Left lung (tissue), 10 donors: ENCODE results near the gene DRAXIN. TPM values are rescaled to one million over a fixed set of nuclear protein-coding genes. Genes with fewer than 3 reads are reported as not detected.
A peak's percentile ranks its signal among the peaks of the same experiment; 100 is the strongest.

Experiments
- ATAC-seq: fragments of 200-7000 bp; cut with Tn5 transposase; one replicate; pipeline ENCODE4 v1.9.1; 2020; ENCODE audit warnings: moderate library complexity
- DNase-seq, 4 donors: peaks; one replicate each; pipeline ENCODE4 v3.0.0-alpha.2; 2013 to 2020
- H3K27ac ChIP-seq, 2 donors: fragments of 200-600 bp; sonication (generic) in 1 of 2; one replicate each; pipeline versions ENCODE4 v1.5.0 to v1.8.0; 2020 to 2021
- H3K27me3 ChIP-seq, 2 donors: fragments of 200-600 bp; sonication (generic) in 1 of 2; one replicate each; pipeline versions ENCODE4 v1.5.0 to v1.8.0; 2020 to 2021
- H3K36me3 ChIP-seq, 2 donors: fragments of 200-600 bp; sonication (generic) in 1 of 2; one replicate each; pipeline versions ENCODE4 v1.5.0 to v1.8.0; 2020 to 2021
- H3K4me1 ChIP-seq, 2 donors: fragments of 200-600 bp; one replicate each; pipeline ENCODE4 v1.8.0; 2021
- H3K4me3 ChIP-seq, 2 donors: fragments of 200-600 bp; sonication (generic) in 1 of 2; one replicate each; pipeline versions ENCODE4 v1.5.0 to v1.8.0; 2020 to 2021; ENCODE audit warnings: mild to moderate bottlenecking in 1 of 2
- H3K9me3 ChIP-seq, 2 donors: fragments of 200-600 bp; sonication (generic) in 1 of 2; one replicate each; pipeline versions ENCODE4 v1.5.0 to v1.8.0; 2020 to 2021
- intact Hi-C, 2 donors: fragments of 100-400 bp; cut with DNase I; formaldehyde crosslinking; loops; one replicate each; pipeline versions ENCODE4 v1.11.2 to v1.14.2; 2022
- polyA plus RNA-seq, 6 donors: library from polyadenylated mRNA; unstranded; fragments of 120-200 nt; gene quantifications; one replicate each; pipeline ENCODE4 v1.2.1, GENCODE V29; 2013; ENCODE audit not compliant: insufficient read length in 6 of 6
- total RNA-seq, 2 donors: library from RNA; stranded (reverse); fragmentation: NEBNext Ultra II Directional; extraction: Animal tissue kit (Norgen Biotek cat#: 25700); gene quantifications; one replicate each; pipeline ENCODE4 v1.2.1, GENCODE V29; 2021
- TF ChIP-seq, protein P1 (sequence below), 2 donors: fragments of 200-600 bp; sonication (generic) in 1 of 2; IDR thresholded peaks; one replicate each; pipeline versions ENCODE4 v1.5.0 to v1.8.0; 2021; ENCODE audit warnings: antibody characterized with exemption in 2 of 2
- donor health status: DM: no; HTN: yes; CAD: no.
- donor health status: DM: no; HTN: no; CAD: no.

DRAXIN gene
- total and polyA plus RNA-seq, 8 donors: 0.10 to 3.2 (median 2.3) TPM

DNA sequence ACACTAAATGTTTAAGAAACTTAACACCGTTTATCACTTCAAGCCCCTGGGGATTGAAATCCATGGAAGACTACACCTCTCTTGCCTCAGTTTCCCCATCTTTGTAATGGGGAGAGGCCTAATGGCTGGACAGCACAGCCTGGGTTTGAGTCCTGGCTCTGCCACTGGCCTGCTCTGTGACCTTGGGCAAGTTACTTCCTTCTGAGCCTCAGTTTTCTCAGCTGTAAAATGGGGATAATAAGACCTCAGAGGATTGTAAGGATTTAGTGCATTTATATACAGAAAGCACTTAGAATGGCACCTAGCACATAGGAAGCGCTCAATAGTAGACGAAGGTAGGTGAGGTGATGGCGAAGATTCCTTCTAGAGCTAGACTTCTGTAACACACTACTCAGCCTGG is 50.0 kb downstream of the DRAXIN start:
- H3K36me3 ChIP-seq: peaks cover 0 to 23% of the 10 kb centered on the region in 2 donors
- intact Hi-C loops: no loop called here
- H3K27me3 ChIP-seq: no peaks in the 10 kb centered on the region
- peaks cover 11 to 79% of the 10 kb centered on the region in 2 donors for H3K4me1 ChIP-seq
- ATAC-seq (no peak), DNase-seq (no peak)
- no peaks in the 10 kb centered on the region for H3K9me3 ChIP-seq
- TF ChIP-seq, protein P1, sequence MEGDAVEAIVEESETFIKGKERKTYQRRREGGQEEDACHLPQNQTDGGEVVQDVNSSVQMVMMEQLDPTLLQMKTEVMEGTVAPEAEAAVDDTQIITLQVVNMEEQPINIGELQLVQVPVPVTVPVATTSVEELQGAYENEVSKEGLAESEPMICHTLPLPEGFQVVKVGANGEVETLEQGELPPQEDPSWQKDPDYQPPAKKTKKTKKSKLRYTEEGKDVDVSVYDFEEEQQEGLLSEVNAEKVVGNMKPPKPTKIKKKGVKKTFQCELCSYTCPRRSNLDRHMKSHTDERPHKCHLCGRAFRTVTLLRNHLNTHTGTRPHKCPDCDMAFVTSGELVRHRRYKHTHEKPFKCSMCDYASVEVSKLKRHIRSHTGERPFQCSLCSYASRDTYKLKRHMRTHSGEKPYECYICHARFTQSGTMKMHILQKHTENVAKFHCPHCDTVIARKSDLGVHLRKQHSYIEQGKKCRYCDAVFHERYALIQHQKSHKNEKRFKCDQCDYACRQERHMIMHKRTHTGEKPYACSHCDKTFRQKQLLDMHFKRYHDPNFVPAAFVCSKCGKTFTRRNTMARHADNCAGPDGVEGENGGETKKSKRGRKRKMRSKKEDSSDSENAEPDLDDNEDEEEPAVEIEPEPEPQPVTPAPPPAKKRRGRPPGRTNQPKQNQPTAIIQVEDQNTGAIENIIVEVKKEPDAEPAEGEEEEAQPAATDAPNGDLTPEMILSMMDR (IDR thresholded peaks at IDR 0.05): no peak
- H3K4me3 ChIP-seq: no peak overlapping the region
- peak overlapping the region in 1 of 2 donors; percentile 98 for H3K27ac ChIP-seq

DNA sequence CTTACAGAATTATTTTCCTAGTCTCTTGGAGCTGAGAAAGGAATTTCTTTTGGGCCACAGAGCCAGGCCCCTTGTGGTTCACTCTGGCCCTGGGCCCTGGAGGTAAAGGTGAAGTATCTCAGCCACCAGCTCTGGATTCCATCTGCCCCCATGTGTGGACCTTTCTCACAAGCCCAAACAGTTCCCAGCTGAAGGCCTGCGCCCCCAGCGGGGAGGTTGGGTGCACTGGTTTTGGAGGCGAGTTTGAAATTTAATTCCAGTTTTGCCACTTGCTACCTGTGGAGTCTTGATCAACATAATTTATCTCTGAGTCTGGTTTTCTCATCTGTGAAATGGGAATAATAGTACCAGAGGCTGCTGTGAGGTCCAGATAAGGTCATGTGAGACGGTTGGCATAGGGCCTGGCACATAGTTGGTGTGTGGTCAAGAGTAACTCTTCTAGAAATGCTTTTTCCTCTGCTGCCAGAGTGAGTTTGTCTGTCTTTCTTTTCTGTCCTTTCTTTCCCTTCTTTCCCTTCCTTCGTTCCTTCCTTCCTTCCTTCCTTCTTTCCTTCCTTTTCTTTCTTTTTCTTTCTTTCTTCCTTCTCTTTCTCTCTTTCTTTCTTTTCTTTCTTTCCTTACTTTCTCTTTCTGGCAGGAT is 50.5 kb downstream of the DRAXIN start:
- DNase-seq (no peak), ATAC-seq (no peak)
- Histone ChIP-seq H3K9me3 (no peaks in the 10 kb centered on the region), H3K27me3 (no peaks in the 10 kb centered on the region), H3K4me3 (no peak overlapping the region), H3K27ac (peak overlapping the region in 1 of 2 donors; percentile 63), H3K4me1 (peaks cover 7 to 80% of the 10 kb centered on the region in 2 donors), H3K36me3 (peaks cover 0 to 28% of the 10 kb centered on the region in 2 donors)
- intact Hi-C loops: no loop called here
- TF ChIP-seq, protein P1 (IDR thresholded peaks at IDR 0.05): no peak

DNA sequence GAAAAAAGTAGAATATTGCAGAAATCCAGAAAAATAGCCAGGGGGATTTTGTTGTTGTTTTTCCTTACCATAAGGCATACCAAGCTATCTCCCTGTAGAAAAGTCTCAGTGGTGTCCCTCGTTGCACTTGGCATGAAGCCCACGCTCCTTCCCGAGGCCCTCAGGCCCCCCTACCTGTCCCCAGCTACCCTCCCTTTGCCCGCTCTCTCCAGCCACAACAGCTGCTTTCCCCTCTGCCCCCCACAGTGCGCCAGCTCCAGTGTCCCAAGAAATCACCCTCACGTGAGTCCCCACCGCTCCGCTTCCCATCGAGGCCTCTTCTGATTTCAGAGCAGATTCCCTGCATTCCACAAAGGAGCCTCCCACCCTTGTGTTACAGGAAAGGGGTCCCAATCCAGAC is 52.8 kb downstream of the DRAXIN start:
- TF ChIP-seq, protein P1 (IDR thresholded peaks at IDR 0.05): no peak
- no peaks in the 10 kb centered on the region for H3K9me3 ChIP-seq
- H3K27me3 ChIP-seq: no peaks in the 10 kb centered on the region
- ATAC-seq (no peak), DNase-seq (no peak)
- H3K4me1 ChIP-seq: peaks cover 0 to 73% of the 10 kb centered on the region in 2 donors
- intact Hi-C loops: no loop called here
- no peak overlapping the region for H3K4me3 ChIP-seq
- H3K27ac ChIP-seq: no peak overlapping the region
- peaks cover 0 to 51% of the 10 kb centered on the region in 2 donors for H3K36me3 ChIP-seq

DNA sequence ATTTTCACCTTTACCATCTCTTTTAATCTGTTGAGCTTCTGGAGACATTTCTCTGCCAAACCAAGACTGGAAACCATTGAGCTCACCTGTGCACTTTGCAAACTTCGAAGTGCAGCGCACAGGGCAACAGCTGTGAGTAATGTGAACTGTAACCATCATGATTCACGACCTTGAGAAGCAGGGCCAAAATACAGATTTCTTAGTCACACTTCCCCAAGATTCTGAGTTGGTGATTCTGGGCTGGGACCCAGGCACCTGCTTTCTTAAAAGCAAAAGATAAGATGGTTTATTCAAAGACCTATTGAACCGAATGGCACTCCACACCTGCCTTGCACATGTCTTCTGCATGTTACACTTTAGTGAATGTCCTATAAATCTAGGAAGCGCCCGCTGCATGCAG is 54.6 kb downstream of the DRAXIN start:
- Histone ChIP-seq H3K4me3 (no peak overlapping the region), H3K4me1 (peaks cover 0 to 57% of the 10 kb centered on the region in 2 donors), H3K9me3 (no peaks in the 10 kb centered on the region), H3K27me3 (no peaks in the 10 kb centered on the region), H3K27ac (peak overlapping the region in 1 of 2 donors; percentile 13), H3K36me3 (peaks cover 0 to 69% of the 10 kb centered on the region in 2 donors)
- ATAC-seq (no peak), DNase-seq (no peak)
- intact Hi-C loops: no loop called here
- TF ChIP-seq, protein P1 (IDR thresholded peaks at IDR 0.05): no peak

DNA sequence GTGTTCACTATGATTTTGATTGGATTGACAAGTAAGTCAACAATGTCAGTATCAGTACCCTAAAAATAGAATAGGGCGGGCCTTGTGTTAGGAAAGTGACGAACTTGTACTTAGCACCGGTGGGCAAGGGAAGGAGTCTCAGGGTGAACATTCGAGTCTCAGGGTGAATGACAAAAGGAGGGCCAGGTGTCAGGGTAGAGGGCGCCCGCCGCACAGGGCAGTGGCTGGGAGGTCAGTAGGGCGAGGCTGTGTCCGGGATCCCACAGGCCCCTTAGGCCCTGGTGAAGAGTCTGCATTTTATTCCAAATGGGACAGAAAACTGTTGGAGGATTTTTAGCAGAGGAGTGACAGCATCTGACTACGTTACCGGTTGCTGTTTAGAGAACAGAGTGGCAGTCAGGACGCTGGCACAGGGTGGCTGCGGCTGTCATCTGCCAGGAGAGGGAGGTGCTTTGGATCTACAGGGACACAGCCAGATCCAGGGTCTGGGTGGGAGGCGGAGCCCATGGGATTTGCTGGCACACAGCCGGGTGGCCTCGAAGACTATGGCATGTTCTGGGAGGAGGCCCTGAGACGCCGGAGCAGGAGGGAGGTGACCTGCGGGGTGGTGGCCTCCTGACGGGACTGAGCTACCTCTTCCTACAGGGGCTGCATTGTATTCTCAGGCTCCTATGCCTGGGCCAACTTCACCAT is 55.4 kb downstream of the DRAXIN start:
- no peaks in the 10 kb centered on the region for H3K9me3 ChIP-seq
- peak overlapping the region in 1 of 2 donors; percentile 13 for H3K27ac ChIP-seq
- intact Hi-C loops: no loop called here
- no peak overlapping the region for H3K4me3 ChIP-seq
- ATAC-seq (no peak), DNase-seq (no peak)
- H3K27me3 ChIP-seq: no peaks in the 10 kb centered on the region
- H3K4me1 ChIP-seq: peaks cover 0 to 49% of the 10 kb centered on the region in 2 donors
- peaks cover 0 to 74% of the 10 kb centered on the region in 2 donors for H3K36me3 ChIP-seq
- TF ChIP-seq, protein P1 (IDR thresholded peaks at IDR 0.05): no peak
